Skin epidermis (tissue), 12 donors: Measurements from ENCODE around the gene XXYLT1.
"Not testable (repeated sequence)": the region's sequence is repeated elsewhere in the genome, so short reads cannot be mapped to it uniquely, and the experiment has no call there.

ENCODE experiments used
- H3K27ac ChIP-seq, 21 experiments: fragments of 200-600 bp; sonication (generic) in 11 of 21; one replicate each; pipeline ENCODE4 v1.5.0; 2020; ENCODE audit warnings: mild to moderate bottlenecking in 3 of 21, inconsistent platforms in 2 of 21, moderate library complexity in 2 of 21
- H3K4me3 ChIP-seq, 7 experiments: fragments of 200-600 bp; sonication (generic) in 2 of 7; one replicate each; pipeline ENCODE4 v1.5.0; 2020; ENCODE audit warnings: inconsistent platforms in 2 of 7, mild to moderate bottlenecking in 2 of 7, moderate library complexity in 1 of 7

XXYLT1 gene

GRCh38 chr3:195113536-195114425 lies 157.2 kb downstream of the XXYLT1 start:
- Histone ChIP-seq H3K4me3 (no peak overlapping the region), H3K27ac (no peak overlapping the region)

DNA sequence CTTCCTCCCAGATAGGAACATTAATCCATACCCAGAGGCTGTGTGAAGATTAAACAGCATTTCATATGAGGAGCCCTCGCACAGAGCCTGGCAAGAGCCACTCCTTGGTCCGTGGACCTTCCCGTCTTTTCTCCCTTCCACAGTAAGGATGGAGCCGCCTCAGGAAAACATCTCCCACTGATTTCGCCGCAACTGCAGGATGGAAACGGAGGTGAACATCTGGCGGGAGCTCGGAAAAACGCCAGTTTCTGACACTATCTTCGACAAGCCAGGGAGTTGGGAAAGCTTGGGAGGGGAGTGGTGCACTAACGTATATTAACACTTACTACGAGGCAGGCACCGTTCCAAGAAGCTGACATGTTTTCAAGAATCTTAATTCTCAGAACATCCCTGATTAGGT lies 157.9 kb downstream of the XXYLT1 start:
- Histone ChIP-seq H3K27ac (no peak overlapping the region), H3K4me3 (no peak overlapping the region)

DNA sequence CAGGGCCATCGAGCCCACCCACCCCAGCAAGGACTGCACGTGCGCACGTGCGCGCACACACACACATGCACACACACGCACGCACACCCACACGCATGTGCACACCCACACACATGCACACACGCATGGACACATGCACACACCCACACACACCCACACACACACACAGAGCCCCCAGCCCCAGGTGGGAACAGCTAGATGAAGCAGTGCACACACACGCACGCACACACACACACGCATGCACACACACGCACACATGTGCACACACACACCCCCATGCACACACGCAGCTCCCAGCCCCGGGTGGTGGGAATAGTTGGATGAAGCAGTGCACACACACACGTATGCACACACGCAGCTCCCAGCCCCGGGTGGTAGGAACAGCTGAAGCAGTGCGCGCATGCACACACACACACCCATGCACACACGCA lies 158.6 kb downstream of the XXYLT1 start:
- no peak overlapping the region for H3K4me3 ChIP-seq
- no peak overlapping the region for H3K27ac ChIP-seq

- H3K4me3 ChIP-seq = no peak overlapping the region
- H3K27ac ChIP-seq = no peak overlapping the region
These were observed 159.2 kb downstream of the XXYLT1 start for GRCh38 chr3:195111766-195112165.

- H3K27ac ChIP-seq = no peak overlapping the region
These were observed 159.6 kb downstream of the XXYLT1 start for GRCh38 chr3:195111319-195111705.

DNA sequence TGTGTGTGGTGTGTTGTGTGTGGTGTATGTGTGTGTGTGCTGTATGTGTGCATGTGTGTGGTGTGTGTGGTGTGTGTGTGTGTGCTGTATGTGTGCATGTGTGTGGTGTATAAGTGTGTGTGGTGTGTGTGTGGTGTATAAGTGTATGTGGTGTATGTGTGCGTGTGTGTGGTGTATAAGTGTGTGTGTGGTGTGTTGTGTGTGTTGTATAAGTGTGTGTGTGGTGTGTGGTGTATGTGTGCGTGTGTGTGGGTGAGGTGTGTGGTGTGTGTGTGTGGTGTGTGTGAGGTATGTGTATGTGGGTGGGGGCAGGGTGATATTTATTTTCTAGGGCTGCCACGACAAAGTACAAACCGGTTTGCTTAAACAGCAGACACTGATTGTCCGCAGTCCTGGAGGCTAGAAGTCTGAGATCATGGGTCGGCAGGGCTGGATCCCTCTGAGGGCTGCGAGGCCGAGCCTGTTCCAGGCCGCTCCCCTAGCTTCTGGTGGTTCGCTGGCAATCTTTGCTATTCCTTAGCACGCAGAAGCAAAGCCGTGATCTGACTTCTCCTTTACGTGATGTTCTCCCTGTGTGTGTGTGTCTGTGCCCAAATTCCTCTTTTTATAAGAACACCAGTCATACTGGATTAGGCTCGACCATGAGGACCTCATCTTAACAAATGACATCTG lies 160.2 kb downstream of the XXYLT1 start:
- no peak overlapping the region for H3K27ac ChIP-seq

More at GRCh38 chr3:195111319-195111705, 159.6 kb downstream of the XXYLT1 start:
- H3K4me3 ChIP-seq = no peak overlapping the region

DNA sequence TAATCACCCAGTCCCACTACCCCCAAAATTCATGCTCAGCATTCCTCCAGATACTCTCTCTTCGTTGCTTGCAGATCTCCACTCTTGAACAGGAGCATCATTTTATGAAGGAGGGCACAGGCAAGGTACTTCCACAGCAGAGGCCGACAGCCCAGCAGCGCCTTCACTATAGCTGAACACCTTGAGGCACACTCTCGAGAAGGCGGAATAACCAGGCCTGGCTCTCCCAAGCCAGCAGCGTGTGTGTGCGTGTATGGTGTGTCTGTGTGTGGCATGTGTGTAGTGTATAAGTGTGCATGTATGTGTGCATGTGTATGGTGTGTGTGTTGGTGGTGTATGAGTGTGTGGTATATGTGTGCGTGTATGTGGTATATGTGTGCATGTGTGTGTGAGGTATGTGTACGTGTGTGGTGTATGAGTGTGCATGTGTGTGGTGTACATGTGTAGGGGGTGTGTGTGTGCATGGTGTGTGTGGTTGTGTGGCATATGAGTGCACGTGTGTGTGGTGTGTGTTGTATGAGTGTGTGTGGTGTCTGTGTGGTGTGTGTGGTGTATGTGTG lies 161.8 kb downstream of the XXYLT1 start:
- Histone ChIP-seq H3K4me3 (no peak overlapping the region), H3K27ac (no peak overlapping the region)

More for the DNA sequence above, 160.2 kb downstream of the XXYLT1 start:
- no peak overlapping the region for H3K4me3 ChIP-seq

- no peak overlapping the region for H3K4me3 ChIP-seq
- peak overlapping the region in 1 of 21 experiments; percentile 57 for H3K27ac ChIP-seq
These were observed 163.4 kb downstream of the XXYLT1 start for GRCh38 chr3:195107593-195107992.

- H3K4me3 ChIP-seq, H3K27ac ChIP-seq: not testable (repeated sequence)
These were observed 163.9 kb downstream of the XXYLT1 start for GRCh38 chr3:195107031-195107430.

DNA sequence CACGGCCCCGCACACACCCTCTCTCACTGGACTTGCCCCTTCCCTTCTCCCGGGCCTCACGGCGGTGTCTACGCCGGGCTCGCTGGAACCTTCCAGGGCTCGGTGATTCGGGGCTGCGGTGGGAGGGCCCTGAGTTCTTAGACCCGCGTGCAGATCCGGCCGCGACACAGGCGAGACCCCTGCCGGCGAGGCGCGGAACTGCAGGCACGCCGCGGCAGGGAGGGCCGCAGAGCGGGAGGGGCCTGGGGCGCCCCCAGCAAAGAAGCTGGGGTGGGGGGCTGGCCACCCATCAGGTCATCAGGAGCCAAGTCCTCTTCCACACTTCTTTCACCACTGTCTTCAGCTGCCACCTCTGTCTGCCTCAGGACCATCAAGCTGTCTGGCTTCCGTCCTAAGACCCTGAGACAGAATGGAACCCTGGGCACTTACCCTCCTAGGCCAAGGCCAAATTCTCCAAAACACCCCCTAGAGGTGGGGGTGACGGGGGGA lies 164.5 kb downstream of the XXYLT1 start:
- H3K4me3 ChIP-seq = peak overlapping the region in 1 of 7 experiments; percentile 12
- H3K27ac ChIP-seq = no peak overlapping the region

DNA sequence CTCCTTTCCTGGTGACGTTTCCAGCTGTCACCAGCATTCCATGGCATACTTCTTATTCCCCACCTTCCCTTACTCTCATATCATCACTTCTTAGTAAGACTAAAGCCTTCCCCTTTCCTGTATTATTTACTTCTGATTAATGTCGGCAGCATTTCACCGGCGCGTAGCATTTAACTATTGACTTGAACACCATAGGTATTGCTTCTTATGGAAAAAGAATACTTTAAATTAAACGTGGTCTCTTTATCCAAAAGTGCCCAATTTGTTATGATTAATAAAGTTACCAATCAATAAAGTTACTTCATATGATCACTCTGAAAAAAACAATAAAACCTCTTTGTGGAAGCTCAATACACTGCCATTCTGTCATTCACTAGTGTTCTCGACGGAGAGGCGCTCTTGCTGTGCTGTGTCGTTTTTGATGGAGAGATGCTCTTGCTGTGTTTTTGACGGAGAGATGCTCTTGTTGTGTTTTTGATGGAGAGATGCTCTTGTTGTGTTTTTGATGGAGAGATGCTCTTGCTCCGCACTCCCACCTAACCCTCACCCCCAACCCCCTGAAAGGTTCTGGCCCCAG lies 165.0 kb downstream of the XXYLT1 start:
- Histone ChIP-seq H3K4me3 (peak overlapping the region in 1 of 7 experiments; percentile 12), H3K27ac (no peak overlapping the region)

DNA sequence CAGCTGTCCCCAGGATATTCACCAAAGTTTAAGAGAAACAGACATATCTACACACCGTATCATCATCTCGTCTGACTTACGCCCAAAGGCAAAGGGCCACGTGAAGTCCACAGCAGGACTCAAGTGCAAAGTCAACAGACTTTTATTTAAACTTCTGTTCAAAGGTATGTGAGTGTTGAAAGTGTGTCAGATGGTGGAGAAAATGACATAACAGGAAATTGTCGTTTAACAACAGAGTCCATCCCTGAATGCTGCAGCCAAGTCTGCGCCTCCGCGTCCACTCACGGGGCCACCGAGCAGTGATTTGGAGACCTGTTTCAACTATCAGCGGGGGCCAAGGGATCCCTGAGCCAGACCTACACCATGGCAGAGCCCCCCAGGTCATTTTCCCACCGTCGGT lies 165.6 kb downstream of the XXYLT1 start:
- H3K4me3 ChIP-seq = no peak overlapping the region
- no peak overlapping the region for H3K27ac ChIP-seq

DNA sequence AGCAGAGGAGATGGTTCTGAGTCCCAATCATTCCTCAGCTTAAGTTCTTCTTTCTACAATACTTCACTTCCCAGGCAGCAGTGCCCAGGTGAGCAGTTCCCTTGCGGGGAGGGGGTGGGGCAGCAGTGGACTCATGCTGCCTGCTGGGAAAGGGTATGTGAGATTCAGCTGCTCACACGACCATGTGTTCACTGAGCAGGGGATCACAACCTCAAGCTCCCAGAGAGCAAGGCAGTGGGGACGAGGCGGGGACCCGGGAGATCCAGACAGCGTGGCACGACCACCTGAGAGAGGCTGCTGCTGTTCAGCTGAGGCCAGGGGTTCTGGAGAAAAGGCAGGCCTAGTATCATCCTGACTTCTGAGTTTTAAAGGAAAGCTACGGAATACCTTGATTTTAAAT lies 166.6 kb downstream of the XXYLT1 start:
- Histone ChIP-seq H3K27ac (no peak overlapping the region), H3K4me3 (no peak overlapping the region)

DNA sequence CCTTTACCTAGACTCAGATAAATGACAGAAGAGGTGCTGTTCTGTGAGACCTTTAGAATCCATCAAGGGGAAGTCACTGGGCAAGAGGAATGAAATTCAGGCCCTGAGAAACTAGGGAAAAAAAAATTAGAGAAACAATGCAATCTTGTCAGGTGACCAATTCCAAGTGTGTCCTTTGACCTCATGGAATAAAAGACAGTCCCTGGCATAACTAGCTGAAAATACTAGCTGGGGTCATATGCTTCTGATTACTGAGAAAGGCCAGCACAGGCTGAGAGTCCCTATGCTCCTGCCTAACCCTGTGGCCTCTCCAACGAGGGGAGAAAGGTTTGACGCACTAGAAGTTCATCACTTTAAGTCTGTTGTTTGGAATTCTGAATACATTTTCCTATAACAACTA lies 167.3 kb downstream of the XXYLT1 start:
- Histone ChIP-seq H3K27ac (no peak overlapping the region), H3K4me3 (no peak overlapping the region)

DNA sequence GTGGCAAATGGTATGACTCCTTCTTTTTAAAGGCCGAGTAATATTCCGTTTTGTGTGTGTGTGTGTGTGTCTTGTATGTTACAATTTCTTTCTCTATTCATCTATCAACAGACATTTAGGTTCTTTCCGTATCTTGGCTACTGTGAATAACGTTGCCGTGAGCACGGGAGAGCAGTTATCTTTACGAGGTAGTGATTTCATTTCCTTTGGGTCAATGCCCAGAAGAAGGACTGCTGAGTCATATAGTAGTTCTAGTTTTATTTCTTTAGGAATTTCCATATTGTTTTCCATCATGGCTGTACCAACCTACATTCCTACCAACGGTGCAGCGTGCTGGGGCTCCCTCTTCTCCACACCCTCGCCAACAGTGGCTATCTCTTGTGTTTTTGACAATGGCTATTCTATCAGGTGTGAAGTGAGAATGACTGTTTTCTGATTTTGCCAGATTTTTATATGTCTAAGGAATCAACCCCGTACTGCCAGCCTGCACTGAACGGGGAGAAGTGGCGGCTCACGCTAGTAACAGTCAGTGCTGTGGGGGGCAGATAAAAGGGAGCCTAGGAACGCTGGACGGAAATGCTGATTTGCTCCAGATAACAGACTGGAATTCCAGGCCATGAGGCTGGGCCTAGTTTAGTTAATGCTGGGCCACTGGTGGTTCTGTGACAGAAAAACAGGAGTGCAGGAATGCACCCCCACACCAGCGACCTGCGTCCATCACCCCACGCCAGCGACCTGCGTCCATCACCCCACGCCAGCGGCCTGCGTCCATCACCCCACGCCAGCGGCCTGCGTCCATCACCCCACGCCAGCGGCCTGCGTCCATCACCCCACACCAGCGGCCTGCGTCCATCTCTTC lies 168.1 kb downstream of the XXYLT1 start:
- no peak overlapping the region for H3K4me3 ChIP-seq
- H3K27ac ChIP-seq = peak overlapping the region in 7 of 21 experiments; percentile 2 to 45 (median 29)

DNA sequence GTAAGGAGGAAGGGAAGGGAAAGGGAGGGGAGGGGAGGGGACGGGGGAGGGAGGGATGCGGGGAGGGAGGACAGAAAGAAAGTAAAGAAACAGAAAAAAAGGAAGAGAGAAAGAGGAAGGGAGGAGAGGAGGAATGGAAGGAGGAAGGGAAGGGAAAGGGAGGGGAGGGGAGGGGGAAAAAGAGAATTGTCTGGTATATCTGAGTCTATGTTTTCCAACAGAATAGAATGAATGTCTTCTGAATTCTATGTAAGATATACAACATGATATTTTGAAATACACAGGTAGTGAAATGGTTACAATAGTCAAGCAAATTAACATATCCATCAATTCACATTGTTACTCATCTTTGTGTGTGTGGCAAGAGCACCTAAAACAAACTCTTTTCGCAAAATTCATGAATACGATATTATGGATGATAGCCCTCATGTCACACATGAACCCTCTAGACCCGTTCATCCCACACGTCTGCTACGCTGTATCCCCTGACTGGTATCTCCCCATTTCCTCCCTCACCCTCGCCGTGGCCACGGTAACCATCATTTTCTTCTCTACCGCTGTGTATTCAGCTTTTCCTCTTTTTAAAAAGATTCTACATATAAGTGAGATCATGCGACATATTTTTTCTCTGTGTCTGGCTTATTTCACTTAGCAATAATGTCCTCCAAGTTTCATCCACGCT lies 168.9 kb downstream of the XXYLT1 start:
- peak overlapping the region in 6 of 21 experiments; percentile 12 to 63 (median 27) for H3K27ac ChIP-seq
- H3K4me3 ChIP-seq = no peak overlapping the region

DNA sequence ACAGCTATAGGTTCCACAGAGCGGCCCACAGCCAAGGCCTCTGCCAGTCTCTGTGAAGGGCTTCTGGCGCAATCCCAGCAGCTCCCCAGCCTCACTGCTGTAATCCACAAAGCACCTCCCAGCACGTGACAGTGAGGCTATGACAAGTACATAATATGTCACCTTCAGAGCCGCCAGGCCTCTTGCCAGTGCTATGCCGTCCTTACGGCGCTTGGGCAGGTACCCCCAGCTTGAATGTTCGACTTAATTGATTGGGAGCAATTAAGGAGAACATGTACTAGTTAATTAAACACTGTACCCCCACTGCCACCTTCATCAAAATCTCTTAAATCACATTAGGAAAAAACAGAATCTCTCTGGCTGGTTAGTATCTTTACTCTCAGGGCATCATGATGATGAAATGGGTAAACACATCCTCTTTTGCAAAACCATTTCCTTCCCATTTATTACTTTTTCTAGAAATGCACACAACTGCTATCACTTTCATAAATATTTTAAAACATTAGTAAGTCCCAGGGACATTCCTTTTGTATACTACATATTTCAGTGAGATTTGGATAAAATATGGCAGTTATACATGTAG lies 169.9 kb downstream of the XXYLT1 start:
- no peak overlapping the region for H3K4me3 ChIP-seq
- H3K27ac ChIP-seq = peak overlapping the region in 9 of 21 experiments; percentile 4 to 63 (median 34)
